ENCODE data around the gene C21orf58.

Gene C21orf58

GRCh38 chr21:46352913-46353312, 29.2 kb upstream of the C21orf58 start:
- no peak for DNase-seq

- DNase-seq = no peak
These were observed 28.5 kb upstream of the C21orf58 start for GRCh38 chr21:46352164-46352515.

- no peak for DNase-seq
These were observed 27.9 kb upstream of the C21orf58 start for GRCh38 chr21:46351476-46352163.

GRCh38 chr21:46350981-46351380, 27.3 kb upstream of the C21orf58 start:
- no peak for DNase-seq

- no peak for DNase-seq
These were observed 26.9 kb upstream of the C21orf58 start for GRCh38 chr21:46350571-46350970.

- no peak for DNase-seq
These were observed 25.6 kb upstream of the C21orf58 start for GRCh38 chr21:46349134-46349760.

GRCh38 chr21:46347791-46348381, 24.2 kb upstream of the C21orf58 start:
- no peak for DNase-seq

GRCh38 chr21:46347203-46347550, 23.5 kb upstream of the C21orf58 start:
- DNase-seq = no peak

GRCh38 chr21:46346296-46347202, 22.9 kb upstream of the C21orf58 start:
- no peak for DNase-seq

- no peak for DNase-seq
These were observed 22.2 kb upstream of the C21orf58 start for GRCh38 chr21:46345861-46346260.

GRCh38 chr21:46344219-46344915, 20.7 kb upstream of the C21orf58 start:
- DNase-seq = no peak

GRCh38 chr21:46340998-46341397, 17.3 kb upstream of the C21orf58 start:
- no peak for DNase-seq

GRCh38 chr21:46336603-46337002, 12.9 kb upstream of the C21orf58 start:
- DNase-seq = no peak

GRCh38 chr21:46334351-46335140, 10.9 kb upstream of the C21orf58 start:
- no peak for DNase-seq

GRCh38 chr21:46329796-46330195, 6.1 kb upstream of the C21orf58 start:
- no peak for DNase-seq

GRCh38 chr21:46328151-46328550, 4.5 kb upstream of the C21orf58 start:
- no peak for DNase-seq

- DNase-seq = no peak
These were observed 4.0 kb upstream of the C21orf58 start for GRCh38 chr21:46327711-46328110.

GRCh38 chr21:46326110-46326703, 2.5 kb upstream of the C21orf58 start:
- no peak for DNase-seq

- DNase-seq = peak; percentile 46 to 58
These were observed 1.6 kb upstream of the C21orf58 start for GRCh38 chr21:46325073-46325912.

GRCh38 chr21:46324390-46325072, 861 bp upstream of the C21orf58 start:
- DNase-seq = peak; percentile 61 to 83
